PFSK-1 (cell line): ENCODE data around the gene HOXC11.

ENCODE experiments used
- FOXP2 ChIP-seq: optimal IDR thresholded peaks from 2 replicates; pipeline ENCODE3; 2011; ENCODE audit warnings: borderline replicate concordance, control low read depth, inconsistent platforms; ENCODE audit not compliant: insufficient read depth; ENCODE audit errors: extremely low read length, extremely low read depth
- POLR2AphosphoS5 ChIP-seq: IDR thresholded peaks from 2 replicates; pipeline ENCODE4 v1.6.1; 2012; ENCODE audit warnings: low read depth, mild to moderate bottlenecking, control low read depth, low read length, moderate library complexity
- SIN3A ChIP-seq: IDR thresholded peaks from 2 replicates; pipeline ENCODE4 v1.6.1; 2012; ENCODE audit warnings: mild to moderate bottlenecking, low read length, moderate library complexity, borderline replicate concordance; ENCODE audit not compliant: insufficient read depth
- TAF1 ChIP-seq: IDR thresholded peaks from 2 replicates; pipeline ENCODE4 v1.6.1; 2012; ENCODE audit warnings: low read length, control low read depth, borderline replicate concordance; ENCODE audit not compliant: insufficient read depth
- TF ChIP-seq, protein P1 (sequence below), 2 experiments: IDR thresholded peaks; 2 replicates each; pipeline versions ENCODE4 v1.6.1 to v1.8.0; 2011 to 2012; ENCODE audit warnings: low read depth in 2 of 2, low read length in 2 of 2, control low read depth in 1 of 2, inconsistent platforms in 1 of 2, mild to moderate bottlenecking in 1 of 2, moderate library complexity in 1 of 2; ENCODE audit not compliant: insufficient read depth in 1 of 2

DNA sequence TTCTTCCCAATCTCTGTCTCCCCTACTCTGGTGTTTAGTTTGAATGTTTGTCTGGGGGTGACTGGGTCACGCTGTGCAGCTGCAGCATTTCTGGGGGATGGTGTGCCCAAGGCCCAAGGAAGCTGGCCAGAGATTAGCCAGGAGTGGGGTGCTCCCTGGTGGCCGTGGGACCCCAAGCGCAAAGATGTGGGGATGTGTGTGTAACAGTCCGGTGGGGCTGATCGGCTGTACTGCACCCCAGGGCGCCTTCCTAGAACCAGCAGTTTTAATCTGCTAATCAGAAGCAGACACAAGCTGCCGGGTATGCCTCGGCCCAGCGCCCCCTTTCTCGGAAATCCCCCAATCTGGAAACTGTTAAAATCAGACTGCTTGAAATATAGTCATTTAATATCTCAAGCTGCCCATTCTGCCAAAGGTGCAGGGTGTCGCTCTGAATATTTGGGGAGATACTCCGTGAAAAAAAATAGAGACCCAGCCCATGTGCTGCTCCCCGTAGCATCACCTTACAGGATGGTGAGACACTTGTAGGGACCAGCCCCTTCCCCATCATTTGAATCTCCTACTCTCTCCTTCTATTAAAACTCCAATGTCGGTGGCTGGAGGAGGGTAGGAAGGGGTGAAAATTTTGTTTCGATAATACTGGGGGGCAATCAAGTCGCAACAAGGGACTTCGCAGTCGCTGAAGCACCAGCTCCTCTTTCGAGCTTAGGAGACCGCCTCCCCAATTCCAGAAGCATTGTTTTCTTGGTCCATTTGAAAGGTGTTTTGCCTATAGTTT, 31.3 kb downstream of the HOXC11 start:
- TF ChIP-seq FOXP2 = no peak
- TF ChIP-seq, protein P1, sequence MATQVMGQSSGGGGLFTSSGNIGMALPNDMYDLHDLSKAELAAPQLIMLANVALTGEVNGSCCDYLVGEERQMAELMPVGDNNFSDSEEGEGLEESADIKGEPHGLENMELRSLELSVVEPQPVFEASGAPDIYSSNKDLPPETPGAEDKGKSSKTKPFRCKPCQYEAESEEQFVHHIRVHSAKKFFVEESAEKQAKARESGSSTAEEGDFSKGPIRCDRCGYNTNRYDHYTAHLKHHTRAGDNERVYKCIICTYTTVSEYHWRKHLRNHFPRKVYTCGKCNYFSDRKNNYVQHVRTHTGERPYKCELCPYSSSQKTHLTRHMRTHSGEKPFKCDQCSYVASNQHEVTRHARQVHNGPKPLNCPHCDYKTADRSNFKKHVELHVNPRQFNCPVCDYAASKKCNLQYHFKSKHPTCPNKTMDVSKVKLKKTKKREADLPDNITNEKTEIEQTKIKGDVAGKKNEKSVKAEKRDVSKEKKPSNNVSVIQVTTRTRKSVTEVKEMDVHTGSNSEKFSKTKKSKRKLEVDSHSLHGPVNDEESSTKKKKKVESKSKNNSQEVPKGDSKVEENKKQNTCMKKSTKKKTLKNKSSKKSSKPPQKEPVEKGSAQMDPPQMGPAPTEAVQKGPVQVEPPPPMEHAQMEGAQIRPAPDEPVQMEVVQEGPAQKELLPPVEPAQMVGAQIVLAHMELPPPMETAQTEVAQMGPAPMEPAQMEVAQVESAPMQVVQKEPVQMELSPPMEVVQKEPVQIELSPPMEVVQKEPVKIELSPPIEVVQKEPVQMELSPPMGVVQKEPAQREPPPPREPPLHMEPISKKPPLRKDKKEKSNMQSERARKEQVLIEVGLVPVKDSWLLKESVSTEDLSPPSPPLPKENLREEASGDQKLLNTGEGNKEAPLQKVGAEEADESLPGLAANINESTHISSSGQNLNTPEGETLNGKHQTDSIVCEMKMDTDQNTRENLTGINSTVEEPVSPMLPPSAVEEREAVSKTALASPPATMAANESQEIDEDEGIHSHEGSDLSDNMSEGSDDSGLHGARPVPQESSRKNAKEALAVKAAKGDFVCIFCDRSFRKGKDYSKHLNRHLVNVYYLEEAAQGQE (IDR thresholded peaks at IDR 0.05; ENCODE audit: insufficient read depth in 1 of 2, low read depth in 2 of 2, low read length in 2 of 2) = no peak
- TF ChIP-seq TAF1 = no peak
- TF ChIP-seq POLR2AphosphoS5 = no peak
- TF ChIP-seq SIN3A = no peak
